Omental fat pad (tissue), 4 donors: ENCODE data around the gene SLC9A3. TPM values are rescaled to one million over a fixed set of nuclear protein-coding genes. Genes with fewer than 3 reads are reported as not detected.

ENCODE experiments used
- ATAC-seq: fragments of 150-250 bp; one replicate; pipeline ENCODE4 v1.9.1; 2016; ENCODE audit warnings: mild to moderate bottlenecking, moderate library complexity; ENCODE audit not compliant: low FRiP score
- DNase-seq: peaks from one replicate; pipeline ENCODE4 v3.0.0-alpha.2; 2019; ENCODE audit warnings: low spot score
- CTCF ChIP-seq, 3 donors: fragments of 450-650 bp; IDR thresholded peaks; one replicate each; pipeline ENCODE4 v1.5.1; 2016 to 2017; ENCODE audit warnings: antibody characterized with exemption in 3 of 3, mild to moderate bottlenecking in 3 of 3, moderate library complexity in 2 of 3
- total RNA-seq, 4 donors: library from RNA; depleted of rRNA; stranded (reverse); fragments of >200 nt; gene quantifications; one replicate each; pipeline ENCODE4 v1.1.0, GENCODE V29; 2016

SLC9A3 gene
- total RNA-seq, 4 donors from 2014 or later: 1.0 to 4.3 (median 1.7) TPM

GRCh38 chr5:542319-543311, 18.4 kb upstream of the SLC9A3 start:
- TF ChIP-seq CTCF (IDR thresholded peaks at IDR 0.05): no peak
- ATAC-seq (no peak), DNase-seq (no peak)

GRCh38 chr5:541539-542318, 17.5 kb upstream of the SLC9A3 start:
- ATAC-seq: no peak
- no peak for TF ChIP-seq CTCF (IDR thresholded peaks at IDR 0.05)
- DNase-seq: no peak

DNA sequence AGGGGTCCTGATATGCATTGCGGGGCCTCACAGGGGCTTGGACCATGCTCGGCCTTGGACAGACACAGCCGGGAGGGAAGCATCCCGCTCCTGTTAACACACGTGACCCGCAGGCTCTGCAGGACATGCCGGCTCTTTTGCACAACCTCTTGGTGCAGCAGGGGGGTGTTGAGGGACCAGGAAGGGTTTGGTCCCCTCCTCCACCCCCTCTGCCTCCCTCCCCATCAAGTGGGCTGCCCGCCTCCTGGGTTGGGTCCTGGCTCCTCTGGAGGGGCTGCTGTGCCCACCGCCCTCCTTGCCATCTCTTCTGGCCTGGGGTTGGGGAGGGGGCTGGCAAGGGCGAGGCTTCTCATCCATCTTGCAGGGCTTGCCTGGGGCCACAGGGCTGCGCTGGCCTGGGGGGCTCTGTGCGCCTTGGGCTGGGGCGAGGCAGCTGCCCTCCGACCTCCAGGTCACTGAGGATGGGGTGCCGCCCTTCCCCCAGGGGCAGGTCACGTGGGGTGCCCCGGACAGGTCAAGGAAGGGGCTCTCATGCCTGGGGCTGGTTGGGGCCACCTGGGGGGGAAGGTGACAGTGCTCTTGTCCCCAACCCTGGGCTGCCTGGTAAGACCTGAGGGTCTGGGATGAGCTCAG, 16.8 kb upstream of the SLC9A3 start:
- ATAC-seq: no peak
- TF ChIP-seq CTCF (IDR thresholded peaks at IDR 0.05): no peak

GRCh38 chr5:540071-540905, 16.0 kb upstream of the SLC9A3 start:
- ATAC-seq: no peak
- DNase-seq: no peak
- TF ChIP-seq CTCF (IDR thresholded peaks at IDR 0.05): no peak

More for the DNA sequence above, 16.8 kb upstream of the SLC9A3 start:
- no peak for DNase-seq

- DNase-seq (no peak), ATAC-seq (no peak)
- no peak for TF ChIP-seq CTCF (IDR thresholded peaks at IDR 0.05)
Measured at GRCh38 chr5:539469-540070, 15.3 kb upstream of the SLC9A3 start.
